Heart left ventricle (tissue), 13 donors: Measurements from ENCODE around the gene NINJ2.

Source experiments
- CTCF ChIP-seq, 12 donors: fragments of 200-600 bp; sonication (generic) in 4 of 12; IDR thresholded peaks; one replicate each; pipeline versions ENCODE4 v1.5.0 to v1.8.0; 2018 to 2022; ENCODE audit warnings: antibody characterized with exemption in 12 of 12, mild to moderate bottlenecking in 5 of 12
- POLR2A ChIP-seq, 2 donors: fragments of 450-650 bp; IDR thresholded peaks; one replicate each; pipeline ENCODE4 v1.6.1; 2017; ENCODE audit warnings: antibody characterized with exemption in 2 of 2, mild to moderate bottlenecking in 2 of 2, moderate library complexity in 2 of 2
- donor health status: ischemic (EF 13 %, LVEDD 7.1; RV severe dilation, severe dysfunction).
- donor health status: DM: no; HTN: yes; CAD: no.
- donor health status: DM: no; HTN: no; CAD: no.
- donor health status: ischemic (EF 25% LVEDD 6.9; RV normal size, moderate dysfunction).
- donor health status: ischemic (EF 25% LVEDD 5.7; RV mildly dilated, moderate dysfunction).
- donor health status: ischemic (EF 35%, LVEDD 5.7; RV mildly dilated, moderate dysfunction).
- donor health status: nonischemic (EF 11% LVEDD 7.7; RV severe dilation, severe dysfunction).
- donor health status: DM: yes; HTN: yes; CAD: no.
- donor health status: PGD.
- donor health status: ischemic (EF 29% LVEDD 5.4; RV normal size, mild dysfunction).
- donor health status: nonischemic (EF 23%, LVEDD 6.1; RV moderate dilation, normal function).

GRCh38 chr12:560691-561390 lies 102.4 kb downstream of the NINJ2 start:
- TF ChIP-seq CTCF (IDR thresholded peaks at IDR 0.05) (no peak), POLR2A (IDR thresholded peaks at IDR 0.05) (no peak)
